Endodermal cell (in vitro differentiated cells): ENCODE measurements around the gene CDCA3. TPM values are rescaled to one million over a fixed set of nuclear protein-coding genes. Genes with fewer than 3 reads are reported as not detected.

Experiments
- DNase-seq: peaks from one replicate; pipeline ENCODE4 v3.0.0-alpha.2; 2017
- H3K27ac ChIP-seq: 2 replicates; pipeline ENCODE4 v1.5.1; 2013; ENCODE audit warnings: mild to moderate bottlenecking, low read depth, low read length, moderate library complexity
- H3K27me3 ChIP-seq: 2 replicates; pipeline ENCODE4 v1.6.1; 2013; ENCODE audit warnings: mild to moderate bottlenecking, low read length, moderate library complexity; ENCODE audit not compliant: insufficient read depth, control insufficient read depth, poor library complexity, severe bottlenecking
- H3K36me3 ChIP-seq: 2 replicates; pipeline ENCODE4 v1.7.0; 2013; ENCODE audit warnings: mild to moderate bottlenecking, low read length, moderate library complexity; ENCODE audit not compliant: control insufficient read depth, insufficient read depth
- H3K4me1 ChIP-seq: one replicate; pipeline ENCODE4 v1.7.0; 2013; ENCODE audit warnings: low read length; ENCODE audit not compliant: control insufficient read depth, insufficient read depth
- H3K4me3 ChIP-seq: 2 replicates; pipeline ENCODE4 v1.5.1; 2013; ENCODE audit warnings: mild to moderate bottlenecking, low read length, moderate library complexity
- H3K9ac ChIP-seq: 2 replicates; pipeline ENCODE4 v1.6.1; 2013; ENCODE audit warnings: mild to moderate bottlenecking, low read length, moderate library complexity; ENCODE audit not compliant: poor library complexity, severe bottlenecking; ENCODE audit errors: extremely low read depth
- H3K9me3 ChIP-seq: 2 replicates; pipeline ENCODE4 v1.6.1; 2013; ENCODE audit warnings: mild to moderate bottlenecking, low read length, moderate library complexity; ENCODE audit not compliant: control insufficient read depth
- H3K27ac Mint-ChIP-seq: 2 replicates; pipeline ENCODE4 v1.8.0; 2020; ENCODE audit warnings: mixed read lengths
- H3K27me3 Mint-ChIP-seq: 2 replicates; pipeline ENCODE4 v1.8.0; 2021; ENCODE audit warnings: mild to moderate bottlenecking, mixed read lengths; ENCODE audit not compliant: insufficient read depth
- H3K36me3 Mint-ChIP-seq: 2 replicates; pipeline ENCODE4 v1.8.0; 2020; ENCODE audit warnings: low read depth, mixed read lengths
- H3K4me1 Mint-ChIP-seq: 2 replicates; pipeline ENCODE4 v1.8.0; 2020; ENCODE audit warnings: mixed read lengths
- H3K4me3 Mint-ChIP-seq: 2 replicates; pipeline ENCODE4 v1.8.0; 2020; ENCODE audit warnings: mild to moderate bottlenecking, moderate library complexity, mixed read lengths
- H3K9me3 Mint-ChIP-seq: 2 replicates; pipeline ENCODE4 v1.8.0; 2020; ENCODE audit warnings: mild to moderate bottlenecking, mixed read lengths
- WGBS, 2 experiments: methylation state at CpG; one replicate each; pipeline versions ENCODE4 v1.1.5 to v1.1.7; 2013; ENCODE audit warnings: missing lambda C conversion rate in 2 of 2, mixed read lengths in 1 of 2; ENCODE audit not compliant: insufficient coverage in 1 of 2, insufficient read length in 1 of 2; 5-methylcytosine and 5-hydroxymethylcytosine counted together
- total RNA-seq, 2 donors: library from RNA; stranded (reverse); fragmentation: NEBNext Ultra II Directional in 1 of 2; extraction: Animal tissue kit (Norgen Biotek cat#: 25700) in 1 of 2; gene quantifications; 2 replicates in 1 of 2; 3 replicates in 1 of 2; pipeline ENCODE4 v1.2.1, GENCODE V29; 2021
- TF ChIP-seq, protein P1 (sequence below): fragments of 200-600 bp; sonication (generic); conservative IDR thresholded peaks from 2 replicates; pipeline ENCODE4 v1.5.0; 2021; ENCODE audit warnings: antibody characterized with exemption, mild to moderate bottlenecking

Gene CDCA3
- total RNA-seq, 2 donors from 2014 or later: 53.1 to 63.9 TPM

DNA sequence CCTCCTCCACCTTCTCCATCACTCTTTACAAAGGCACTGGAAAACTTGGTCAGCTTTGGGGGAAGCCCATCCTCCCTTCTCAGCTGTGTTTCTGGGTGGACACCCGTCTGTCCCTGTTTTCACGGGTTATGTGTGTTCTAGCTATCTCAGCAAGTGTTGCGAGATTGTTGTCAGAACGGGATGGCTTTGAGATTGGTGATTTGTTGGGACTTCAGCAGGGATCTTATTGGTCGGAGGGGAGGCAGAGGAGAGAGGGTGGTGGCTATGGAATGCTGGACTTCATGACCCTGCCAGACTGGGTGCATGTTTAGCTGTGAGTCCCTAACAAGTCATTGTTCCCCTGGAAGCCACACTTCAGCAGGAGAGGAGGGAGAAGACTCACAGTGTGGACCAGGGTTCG lies 3.0 kb upstream of the CDCA3 start:
- WGBS, 2 experiments: 81 to 89% methylated on average over 5 to 6 of the region's 6 CpGs
- Histone ChIP-seq H3K9ac (no peak overlapping the region), H3K9me3 (no peaks in the 10 kb centered on the region), H3K4me3 (peak overlapping the region; percentile 92), H3K27ac (no peak overlapping the region), H3K4me1 (peaks cover 2% of the 10 kb centered on the region), H3K27me3 (no peaks in the 10 kb centered on the region), H3K36me3 (peaks cover 54% of the 10 kb centered on the region)
- TF ChIP-seq, protein P1, sequence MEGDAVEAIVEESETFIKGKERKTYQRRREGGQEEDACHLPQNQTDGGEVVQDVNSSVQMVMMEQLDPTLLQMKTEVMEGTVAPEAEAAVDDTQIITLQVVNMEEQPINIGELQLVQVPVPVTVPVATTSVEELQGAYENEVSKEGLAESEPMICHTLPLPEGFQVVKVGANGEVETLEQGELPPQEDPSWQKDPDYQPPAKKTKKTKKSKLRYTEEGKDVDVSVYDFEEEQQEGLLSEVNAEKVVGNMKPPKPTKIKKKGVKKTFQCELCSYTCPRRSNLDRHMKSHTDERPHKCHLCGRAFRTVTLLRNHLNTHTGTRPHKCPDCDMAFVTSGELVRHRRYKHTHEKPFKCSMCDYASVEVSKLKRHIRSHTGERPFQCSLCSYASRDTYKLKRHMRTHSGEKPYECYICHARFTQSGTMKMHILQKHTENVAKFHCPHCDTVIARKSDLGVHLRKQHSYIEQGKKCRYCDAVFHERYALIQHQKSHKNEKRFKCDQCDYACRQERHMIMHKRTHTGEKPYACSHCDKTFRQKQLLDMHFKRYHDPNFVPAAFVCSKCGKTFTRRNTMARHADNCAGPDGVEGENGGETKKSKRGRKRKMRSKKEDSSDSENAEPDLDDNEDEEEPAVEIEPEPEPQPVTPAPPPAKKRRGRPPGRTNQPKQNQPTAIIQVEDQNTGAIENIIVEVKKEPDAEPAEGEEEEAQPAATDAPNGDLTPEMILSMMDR: no peak
- Mint-ChIP-seq H3K9me3 (no peaks in the 10 kb centered on the region), H3K27ac (peak overlapping the region; percentile 14), H3K4me3 (peak overlapping the region; percentile 88), H3K36me3 (peaks cover 51% of the 10 kb centered on the region), H3K4me1 (peaks cover 25% of the 10 kb centered on the region), H3K27me3 (no peaks in the 10 kb centered on the region)
- DNase-seq: no peak

DNA sequence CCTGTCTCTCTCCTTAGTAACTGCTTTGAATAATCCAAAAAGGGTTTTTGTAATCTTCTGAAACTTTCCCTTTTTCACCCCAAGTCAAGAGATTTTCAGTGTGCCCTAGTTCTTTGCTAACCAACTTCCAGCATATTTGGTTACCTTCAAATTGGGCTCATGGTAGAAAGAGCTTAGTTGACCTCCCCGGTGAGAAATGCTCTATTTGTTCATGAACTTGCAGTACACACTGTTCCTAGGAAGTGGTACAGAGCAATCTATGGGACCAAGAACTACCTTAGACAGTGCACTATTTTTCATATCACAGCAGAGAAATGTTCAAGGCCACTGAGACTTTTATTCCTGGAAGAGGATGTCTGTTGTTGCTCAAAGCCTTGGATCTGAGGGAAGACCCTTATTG lies 2.5 kb upstream of the CDCA3 start:
- Histone ChIP-seq H3K4me3 (peak overlapping the region; percentile 92), H3K4me1 (peaks cover 2% of the 10 kb centered on the region), H3K27ac (no peak overlapping the region), H3K9me3 (no peaks in the 10 kb centered on the region), H3K9ac (peak overlapping the region; percentile 54), H3K36me3 (peaks cover 54% of the 10 kb centered on the region), H3K27me3 (no peaks in the 10 kb centered on the region)
- Mint-ChIP-seq H3K36me3 (peaks cover 50% of the 10 kb centered on the region), H3K4me1 (peaks cover 25% of the 10 kb centered on the region), H3K4me3 (peak overlapping the region; percentile 88), H3K27ac (peak overlapping the region; percentile 98), H3K27me3 (no peaks in the 10 kb centered on the region), H3K9me3 (no peaks in the 10 kb centered on the region)
- DNase-seq: no peak
- WGBS, 2 experiments: 100% methylated on average over 1 of the region's 1 CpG
- TF ChIP-seq, protein P1: no peak

DNA sequence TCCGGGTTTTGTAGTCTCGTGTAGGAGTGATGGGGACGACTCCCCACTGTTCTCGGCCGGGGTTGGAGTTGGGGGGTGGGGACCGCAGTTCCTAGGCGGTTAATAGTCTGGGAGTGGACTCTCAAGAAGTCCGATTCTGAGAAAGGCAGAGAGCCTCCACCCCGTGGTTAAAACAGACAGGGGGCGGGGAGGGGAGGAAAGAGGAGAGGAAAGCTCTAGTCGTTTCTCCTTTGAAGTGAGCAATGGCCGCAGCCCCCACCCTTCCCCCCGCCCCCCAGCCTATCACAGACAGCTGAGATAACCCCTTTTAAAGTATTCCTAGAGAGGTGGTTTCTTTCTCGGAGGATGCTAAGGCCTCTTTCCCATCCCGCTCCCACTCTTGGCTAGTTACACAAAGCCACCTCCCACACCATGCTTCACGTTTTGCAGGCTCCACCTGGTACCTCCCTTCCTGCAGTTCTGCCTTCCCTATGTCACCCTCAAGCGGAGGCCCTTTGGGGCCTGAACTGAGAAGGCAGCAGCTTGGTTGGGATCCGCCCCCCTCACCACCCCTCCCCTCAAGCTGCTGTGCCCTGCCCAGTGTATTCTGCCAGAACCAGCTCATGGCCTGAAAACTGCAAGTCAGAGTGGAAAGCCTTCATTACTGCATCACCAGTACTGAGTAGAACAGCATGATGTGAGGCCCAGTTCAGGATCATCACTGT lies 1.7 kb upstream of the CDCA3 start:
- Mint-ChIP-seq H3K36me3 (peaks cover 47% of the 10 kb centered on the region), H3K27ac (peak overlapping the region; percentile 98)
- peak overlapping the region; percentile 61 for H3K27ac ChIP-seq

More for the DNA sequence above, 1.7 kb upstream of the CDCA3 start:
- peak overlapping the region; percentile 92 for H3K4me3 ChIP-seq
- H3K9me3 ChIP-seq: no peaks in the 10 kb centered on the region
- Mint-ChIP-seq H3K27me3 (no peaks in the 10 kb centered on the region), H3K4me3 (peak overlapping the region; percentile 88), H3K4me1 (peaks cover 25% of the 10 kb centered on the region), H3K9me3 (no peaks in the 10 kb centered on the region)
- H3K4me1 ChIP-seq: peaks cover 2% of the 10 kb centered on the region
- DNase-seq: peak; percentile 88
- TF ChIP-seq, protein P1: no peak
- H3K27me3 ChIP-seq: no peaks in the 10 kb centered on the region
- H3K9ac ChIP-seq: peak overlapping the region; percentile 54
- whole genome bisulfite sequencing, 2 experiments: 3 to 15% methylated on average over 4 to 15 of the region's 18 CpGs
- H3K36me3 ChIP-seq: peaks cover 50% of the 10 kb centered on the region
